Stomach (tissue), 4 donors: ENCODE data around the gene TPCN2.

ENCODE experiments used
- EP300 ChIP-seq: sonication (generic); formaldehyde crosslinking; IDR thresholded peaks from one replicate; pipeline ENCODE4 v1.6.1; 2017; ENCODE audit warnings: antibody characterized with exemption
- POLR2A ChIP-seq, 4 donors: fragments of 450-650 bp; IDR thresholded peaks; one replicate each; pipeline ENCODE4 v1.6.1; 2016; ENCODE audit warnings: antibody characterized with exemption in 4 of 4, control low read depth in 2 of 4, mild to moderate bottlenecking in 1 of 4, moderate library complexity in 1 of 4

- TF ChIP-seq EP300 (no peak), POLR2A (IDR thresholded peaks at IDR 0.05) (no peak)
Observed at GRCh38 chr11:69079661-69080256, 31.0 kb downstream of the TPCN2 start.
